ENCODE results near the gene PLXNB3.

DNA sequence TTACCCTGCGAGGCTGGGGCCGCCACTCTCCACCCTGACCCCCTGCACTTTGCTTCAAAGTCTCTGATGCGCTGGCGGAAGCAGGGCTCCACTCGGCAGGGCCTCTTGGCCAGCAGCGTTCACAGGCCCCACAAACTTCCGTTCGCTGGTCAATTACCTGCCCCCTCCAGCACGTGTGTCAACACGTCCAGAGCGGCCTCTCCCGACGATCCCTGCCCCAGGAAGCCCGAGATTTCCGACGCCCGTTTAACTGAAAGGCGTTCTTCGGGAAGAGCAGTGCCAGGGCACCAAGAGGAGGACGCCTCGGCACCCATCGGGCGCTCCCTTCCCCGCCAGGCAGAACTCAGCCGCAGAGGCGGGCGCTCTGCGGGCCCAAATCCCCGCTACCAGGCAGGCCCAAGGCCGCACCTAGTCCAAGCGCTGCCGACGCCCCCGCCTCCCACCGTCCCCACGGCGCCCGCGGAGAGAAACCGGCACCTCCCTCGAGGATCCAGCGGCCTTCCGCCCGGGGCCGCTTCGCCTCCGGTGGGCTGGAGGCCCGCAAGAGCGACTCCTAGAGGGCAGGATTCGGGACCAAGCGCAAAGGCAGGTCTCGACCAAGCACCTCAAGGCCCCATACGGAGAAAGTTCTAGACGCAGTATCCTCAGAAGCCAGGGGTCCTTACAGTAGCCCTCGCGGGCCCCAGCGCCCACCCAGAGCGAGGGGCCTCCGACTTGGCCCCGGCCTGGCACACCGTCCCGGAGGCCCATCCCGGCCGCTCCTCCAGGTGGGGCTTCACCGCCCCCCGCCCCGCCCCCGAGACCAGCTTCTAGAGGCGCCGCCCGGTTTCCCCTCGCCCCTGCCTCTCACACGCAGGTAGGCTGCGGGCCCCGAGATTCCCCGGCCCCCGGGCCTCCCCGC is 40.4 kb upstream of the PLXNB3 start:
- TF ChIP-seq, protein P1, sequence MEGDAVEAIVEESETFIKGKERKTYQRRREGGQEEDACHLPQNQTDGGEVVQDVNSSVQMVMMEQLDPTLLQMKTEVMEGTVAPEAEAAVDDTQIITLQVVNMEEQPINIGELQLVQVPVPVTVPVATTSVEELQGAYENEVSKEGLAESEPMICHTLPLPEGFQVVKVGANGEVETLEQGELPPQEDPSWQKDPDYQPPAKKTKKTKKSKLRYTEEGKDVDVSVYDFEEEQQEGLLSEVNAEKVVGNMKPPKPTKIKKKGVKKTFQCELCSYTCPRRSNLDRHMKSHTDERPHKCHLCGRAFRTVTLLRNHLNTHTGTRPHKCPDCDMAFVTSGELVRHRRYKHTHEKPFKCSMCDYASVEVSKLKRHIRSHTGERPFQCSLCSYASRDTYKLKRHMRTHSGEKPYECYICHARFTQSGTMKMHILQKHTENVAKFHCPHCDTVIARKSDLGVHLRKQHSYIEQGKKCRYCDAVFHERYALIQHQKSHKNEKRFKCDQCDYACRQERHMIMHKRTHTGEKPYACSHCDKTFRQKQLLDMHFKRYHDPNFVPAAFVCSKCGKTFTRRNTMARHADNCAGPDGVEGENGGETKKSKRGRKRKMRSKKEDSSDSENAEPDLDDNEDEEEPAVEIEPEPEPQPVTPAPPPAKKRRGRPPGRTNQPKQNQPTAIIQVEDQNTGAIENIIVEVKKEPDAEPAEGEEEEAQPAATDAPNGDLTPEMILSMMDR (IDR thresholded peaks at IDR 0.05 in 8 of 11, conservative IDR thresholded peaks at IDR 0.05 in 3 of 11), result peak in 3 of 11 experiments; percentile 22 to 40 (median 39)
- TF ChIP-seq POLR2A (IDR thresholded peaks at IDR 0.05) (no peak), POLR2AphosphoS5 (IDR thresholded peaks at IDR 0.05) (peak; percentile 11 to 72 (median 57))

Data from spleen (tissue), 7 donors.